ENCODE measurements around the gene HMGXB3. TPM values are rescaled to one million over a fixed set of nuclear protein-coding genes. Genes with fewer than 3 reads are reported as not detected.

HMGXB3 gene
- total RNA-seq, 1 experiment from 2014 or later: 43.8 TPM

DNA sequence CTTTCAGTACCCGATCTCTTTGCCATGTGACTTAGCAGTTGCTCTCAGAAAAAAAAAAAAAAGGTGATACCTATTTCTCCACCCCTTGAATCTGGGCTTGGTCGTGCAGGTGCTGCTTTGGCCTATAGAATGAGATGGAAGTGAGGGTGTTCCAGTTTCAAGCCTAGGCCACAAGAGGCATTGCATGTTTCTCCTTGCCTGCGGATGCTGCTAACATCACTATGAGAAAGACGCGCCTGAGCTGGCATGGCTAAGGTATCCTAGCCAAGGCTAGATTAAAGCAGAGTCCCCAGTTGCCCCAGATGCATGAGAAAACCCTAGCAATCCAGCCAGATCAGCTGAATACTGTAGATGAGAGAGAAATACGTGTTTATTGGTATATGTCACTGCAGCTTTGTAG lies 100.5 kb downstream of the HMGXB3 start:
- H3K4me3 ChIP-seq (ENCODE audit: low read depth, low read length): no peak overlapping the region
- Mint-ChIP-seq H3K36me3 (ENCODE audit: insufficient read depth, unreplicated experiment) (no peaks in the 10 kb centered on the region), H3K9me3 (ENCODE audit: unreplicated experiment) (no peaks in the 10 kb centered on the region), H3K4me1 (ENCODE audit: low read depth, unreplicated experiment) (no peaks in the 10 kb centered on the region), H3K27me3 (ENCODE audit: insufficient read depth, unreplicated experiment) (peaks cover 2% of the 10 kb centered on the region), H3K27ac (ENCODE audit: unreplicated experiment) (no peak overlapping the region), H3K4me3 (ENCODE audit: unreplicated experiment) (no peak overlapping the region)
- no peaks in the 10 kb centered on the region for H3K27me3 ChIP-seq (replicated peaks; ENCODE audit: control insufficient read depth, insufficient read depth, low read length)
- ChIA-PET POLR2A (no interaction called here), CTCF (interaction anchor here (1.1 kb wide), 1 partner anchor 21 kb away, joined by 5 read pairs; no protein-coding TSS in a partner anchor)
- DNase-seq: no peak
- intact Hi-C loops (cut with micrococcal nuclease; ENCODE audit: unreplicated experiment): no loop called here
- no peaks in the 10 kb centered on the region for H3K36me3 ChIP-seq (ENCODE audit: control insufficient read depth, insufficient read depth, low read length)
- no TSS peak for BruUV-seq (replicated peaks)
- no peaks in the 10 kb centered on the region for H3K4me1 ChIP-seq
- no peak for TF ChIP-seq CTCF (IDR thresholded peaks at IDR 0.05; ENCODE audit: insufficient read depth in 1 of 2, low read depth in 1 of 2, low read length in 1 of 2, severe bottlenecking in 1 of 2, unreplicated experiment in 1 of 2)
- H3K9me3 ChIP-seq: no peaks in the 10 kb centered on the region

Other genes with a start within 250 kb of the HMGXB3 start
- gene PDE6A, start 55.9 kb upstream of the HMGXB3 start, total RNA-seq (2022): 2.5 and 2.6 TPM in 2 replicates
- 43.9 and 49.1 TPM in 2 replicates for gene SLC26A2, start 40.0 kb upstream of the HMGXB3 start, total RNA-seq (2022)
- gene TIGD6, start 85 bp upstream of the HMGXB3 start, total RNA-seq (2022): 3.0 and 4.3 TPM in 2 replicates
- 5.8 and 8.2 TPM in 2 replicates for gene CSF1R, start 85.8 kb downstream of the HMGXB3 start, total RNA-seq (2022)
- 5.9 and 7.2 TPM in 2 replicates for gene PDGFRB, start 155.1 kb downstream of the HMGXB3 start, total RNA-seq (2022)
- gene CDX1, start 166.0 kb downstream of the HMGXB3 start, total RNA-seq (2022): 0.29 and 0.65 TPM in 2 replicates
- not detected in 2 replicates for gene SLC6A7, start 189.3 kb downstream of the HMGXB3 start, total RNA-seq (2022)